Measurements from ENCODE around the gene CDC14B.

CDC14B gene

GRCh38 chr9:96500696-96501632 is 118.7 kb downstream of the CDC14B start:
- no peak for DNase-seq

- DNase-seq = no peak
Observed at GRCh38 chr9:96499257-96499656, 120.4 kb downstream of the CDC14B start.

- DNase-seq = no peak
Observed at GRCh38 chr9:96498796-96499195, 120.8 kb downstream of the CDC14B start.

- DNase-seq = no peak
Observed at GRCh38 chr9:96497117-96497399, 122.6 kb downstream of the CDC14B start.

- no peak for DNase-seq
Observed at GRCh38 chr9:96496368-96497116, 123.1 kb downstream of the CDC14B start.

- DNase-seq = no peak
Observed at GRCh38 chr9:96495341-96495740, 124.3 kb downstream of the CDC14B start.

- DNase-seq = no peak
Observed at GRCh38 chr9:96494215-96494800, 125.3 kb downstream of the CDC14B start.

- no peak for DNase-seq
Observed at GRCh38 chr9:96493757-96494156, 125.9 kb downstream of the CDC14B start.

GRCh38 chr9:96492993-96493531 is 126.6 kb downstream of the CDC14B start:
- DNase-seq = no peak

GRCh38 chr9:96491880-96492525 is 127.6 kb downstream of the CDC14B start:
- no peak for DNase-seq

- no peak for DNase-seq
Observed at GRCh38 chr9:96491079-96491879, 128.4 kb downstream of the CDC14B start.

GRCh38 chr9:96490534-96491078 is 129.0 kb downstream of the CDC14B start:
- no peak for DNase-seq

- DNase-seq = no peak
Observed at GRCh38 chr9:96489482-96489979, 130.1 kb downstream of the CDC14B start.

- no peak for DNase-seq
Observed at GRCh38 chr9:96487949-96488348, 131.7 kb downstream of the CDC14B start.

GRCh38 chr9:96487029-96487396 is 132.6 kb downstream of the CDC14B start:
- DNase-seq = no peak

GRCh38 chr9:96486386-96487028 is 133.1 kb downstream of the CDC14B start:
- no peak for DNase-seq

- no peak for DNase-seq
Observed at GRCh38 chr9:96485280-96485679, 134.4 kb downstream of the CDC14B start.

GRCh38 chr9:96484521-96484931 is 135.1 kb downstream of the CDC14B start:
- no peak for DNase-seq

GRCh38 chr9:96483733-96484390 is 135.8 kb downstream of the CDC14B start:
- DNase-seq = no peak

- no peak for DNase-seq
Observed at GRCh38 chr9:96483197-96483596, 136.4 kb downstream of the CDC14B start.

- DNase-seq = no peak
Observed at GRCh38 chr9:96482476-96482875, 137.2 kb downstream of the CDC14B start.

Data from GOT3 (cell line).